Measurements from ENCODE around the gene KCNC3.

The KCNC3 gene

DNA sequence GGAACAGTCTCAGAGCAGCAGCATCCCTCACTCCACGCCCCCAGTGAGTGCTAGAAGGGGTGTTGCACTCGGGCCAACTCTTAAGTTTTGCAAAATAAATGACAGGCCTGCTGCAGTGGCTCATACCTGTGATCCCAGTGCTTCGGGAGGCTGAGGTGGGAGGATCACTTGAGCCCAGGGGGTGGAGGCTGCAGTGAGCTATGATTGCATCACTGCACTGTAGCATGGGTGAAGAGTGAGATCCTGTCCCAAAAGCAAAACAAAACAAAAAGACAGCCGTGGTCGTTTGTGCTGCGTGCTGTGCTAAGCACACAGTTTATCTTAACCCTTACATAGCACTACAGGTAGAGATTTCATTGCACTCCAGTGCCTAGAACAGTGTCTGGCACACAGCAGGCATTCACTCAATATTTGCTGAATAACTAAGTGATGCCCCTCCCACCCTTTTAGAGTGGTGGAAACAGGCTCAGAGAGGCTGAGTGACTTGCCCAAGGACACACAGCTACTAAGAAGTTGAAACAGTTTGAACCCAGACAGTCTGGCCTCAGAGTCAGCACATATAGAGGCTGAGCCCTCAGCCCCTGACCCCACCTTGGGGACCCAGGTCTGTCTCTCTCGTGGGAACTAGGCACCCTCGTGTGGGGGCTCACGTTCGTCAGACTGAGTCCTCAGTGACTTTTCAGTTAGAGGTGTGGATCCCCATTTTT is 18.3 kb downstream of the KCNC3 start:
- in situ Hi-C loops (cut with MboI; ENCODE audit: low sequenced_read_pairs, unreplicated experiment), result no loop called here
- DNase-seq (ENCODE audit: low spot score), result no peak
- TF ChIP-seq, protein P1, sequence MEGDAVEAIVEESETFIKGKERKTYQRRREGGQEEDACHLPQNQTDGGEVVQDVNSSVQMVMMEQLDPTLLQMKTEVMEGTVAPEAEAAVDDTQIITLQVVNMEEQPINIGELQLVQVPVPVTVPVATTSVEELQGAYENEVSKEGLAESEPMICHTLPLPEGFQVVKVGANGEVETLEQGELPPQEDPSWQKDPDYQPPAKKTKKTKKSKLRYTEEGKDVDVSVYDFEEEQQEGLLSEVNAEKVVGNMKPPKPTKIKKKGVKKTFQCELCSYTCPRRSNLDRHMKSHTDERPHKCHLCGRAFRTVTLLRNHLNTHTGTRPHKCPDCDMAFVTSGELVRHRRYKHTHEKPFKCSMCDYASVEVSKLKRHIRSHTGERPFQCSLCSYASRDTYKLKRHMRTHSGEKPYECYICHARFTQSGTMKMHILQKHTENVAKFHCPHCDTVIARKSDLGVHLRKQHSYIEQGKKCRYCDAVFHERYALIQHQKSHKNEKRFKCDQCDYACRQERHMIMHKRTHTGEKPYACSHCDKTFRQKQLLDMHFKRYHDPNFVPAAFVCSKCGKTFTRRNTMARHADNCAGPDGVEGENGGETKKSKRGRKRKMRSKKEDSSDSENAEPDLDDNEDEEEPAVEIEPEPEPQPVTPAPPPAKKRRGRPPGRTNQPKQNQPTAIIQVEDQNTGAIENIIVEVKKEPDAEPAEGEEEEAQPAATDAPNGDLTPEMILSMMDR (IDR thresholded peaks at IDR 0.05; ENCODE audit: borderline replicate concordance, control extremely low read depth, extremely low read depth, insufficient read depth, missing control alignments), result no peak

DNA sequence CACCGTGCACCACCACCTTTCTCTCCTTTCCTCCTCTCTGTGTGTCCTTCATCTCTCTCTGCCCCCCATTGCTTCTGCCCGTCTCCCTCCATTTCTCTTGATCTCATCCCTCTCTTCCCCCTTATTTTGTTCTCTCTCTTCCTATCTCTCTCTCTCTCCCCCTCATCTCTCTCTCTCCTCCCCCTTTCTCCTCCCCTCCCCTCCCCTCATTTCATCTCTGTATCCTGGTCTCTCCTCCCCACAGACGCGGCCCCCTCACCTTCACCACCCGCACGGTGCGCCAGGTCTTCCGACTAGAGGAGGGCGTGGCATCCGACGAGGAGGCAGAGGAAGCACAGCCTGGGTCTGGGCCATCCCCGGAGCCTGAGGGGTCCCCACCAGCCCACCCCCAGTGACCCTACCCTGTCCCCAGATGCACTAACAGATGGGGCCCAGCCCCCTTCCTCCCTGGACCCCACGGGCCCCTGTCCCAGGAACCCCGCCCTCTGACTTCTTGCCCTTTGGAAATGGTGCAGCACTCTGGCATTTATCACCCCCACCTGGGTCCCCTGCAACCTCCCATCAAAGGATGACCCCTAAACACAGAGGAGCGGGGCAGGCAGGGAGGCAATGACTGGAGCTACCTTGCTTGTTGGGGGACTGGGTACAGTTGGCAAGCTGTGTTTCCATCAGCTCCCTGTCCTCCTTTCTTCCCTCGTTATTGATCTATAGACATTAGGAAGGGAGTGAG is 19.6 kb downstream of the KCNC3 start:
- TF ChIP-seq, protein P1 (IDR thresholded peaks at IDR 0.05; ENCODE audit: borderline replicate concordance, control extremely low read depth, extremely low read depth, insufficient read depth, missing control alignments), result no peak

DNA sequence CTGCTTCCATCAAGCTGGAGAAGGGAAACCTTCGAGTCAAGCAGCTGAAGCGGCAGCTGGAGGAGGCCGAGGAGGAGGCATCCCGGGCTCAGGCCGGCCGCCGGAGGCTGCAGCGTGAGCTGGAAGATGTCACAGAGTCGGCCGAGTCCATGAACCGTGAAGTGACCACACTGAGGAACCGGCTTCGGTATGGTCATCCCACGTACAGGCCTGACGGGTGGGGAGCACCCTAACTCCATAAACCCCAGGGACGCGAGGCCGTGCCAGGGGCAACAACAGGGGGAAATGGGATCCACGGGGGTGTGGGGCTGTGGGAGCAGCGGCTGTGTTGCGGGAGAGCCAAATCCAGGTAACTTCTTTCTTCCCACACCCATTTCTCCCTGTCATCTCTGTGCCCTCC is 20.2 kb downstream of the KCNC3 start:
- in situ Hi-C loops (cut with MboI; ENCODE audit: low sequenced_read_pairs, unreplicated experiment), result no loop called here
- TF ChIP-seq, protein P1 (IDR thresholded peaks at IDR 0.05; ENCODE audit: borderline replicate concordance, control extremely low read depth, extremely low read depth, insufficient read depth, missing control alignments), result no peak
- no peak for DNase-seq (ENCODE audit: low spot score)

More for the DNA sequence above, 19.6 kb downstream of the KCNC3 start:
- in situ Hi-C loops (cut with MboI; ENCODE audit: low sequenced_read_pairs, unreplicated experiment), result no loop called here
- DNase-seq (ENCODE audit: low spot score), result no peak

DNA sequence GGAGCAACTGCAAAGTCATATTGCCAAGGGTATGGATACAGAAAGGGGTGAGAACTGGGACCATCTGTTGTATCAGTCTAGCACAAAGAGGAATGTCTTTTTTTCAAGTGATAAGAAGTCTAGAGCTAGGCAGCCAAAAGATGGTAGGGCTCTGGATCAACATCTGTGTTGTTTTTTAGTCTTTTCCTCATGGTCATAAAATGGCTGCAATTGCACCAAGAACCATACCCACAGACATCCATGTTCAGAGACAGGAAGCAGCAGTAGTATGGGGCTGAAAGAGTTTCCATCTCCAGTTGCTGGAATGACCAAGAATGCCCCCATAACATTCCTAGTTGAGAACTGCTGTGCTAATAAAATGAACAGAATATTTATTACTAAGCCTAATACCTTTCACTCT is 25.6 kb downstream of the KCNC3 start:
- in situ Hi-C loops (cut with MboI; ENCODE audit: low sequenced_read_pairs, unreplicated experiment), result no loop called here
- TF ChIP-seq, protein P1 (IDR thresholded peaks at IDR 0.05; ENCODE audit: borderline replicate concordance, control extremely low read depth, extremely low read depth, insufficient read depth, missing control alignments), result no peak
- DNase-seq (ENCODE audit: low spot score), result no peak

DNA sequence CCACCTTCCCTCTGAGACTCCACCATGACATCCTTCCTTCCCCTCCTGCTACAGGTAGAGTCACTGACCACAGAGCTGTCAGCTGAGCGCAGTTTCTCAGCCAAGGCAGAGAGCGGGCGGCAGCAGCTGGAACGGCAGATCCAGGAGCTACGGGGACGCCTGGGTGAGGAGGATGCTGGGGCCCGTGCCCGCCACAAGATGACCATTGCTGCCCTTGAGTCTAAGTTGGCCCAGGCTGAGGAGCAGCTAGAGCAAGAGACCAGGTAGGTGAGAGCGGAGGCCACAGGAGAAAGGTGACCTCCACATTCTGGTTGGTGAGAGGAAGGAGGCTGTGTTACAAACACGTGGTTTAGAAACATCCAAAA is 27.6 kb downstream of the KCNC3 start:
- TF ChIP-seq, protein P1 (IDR thresholded peaks at IDR 0.05; ENCODE audit: borderline replicate concordance, control extremely low read depth, extremely low read depth, insufficient read depth, missing control alignments), result no peak
- no peak for DNase-seq (ENCODE audit: low spot score)
- in situ Hi-C loops (cut with MboI; ENCODE audit: low sequenced_read_pairs, unreplicated experiment), result no loop called here

DNA sequence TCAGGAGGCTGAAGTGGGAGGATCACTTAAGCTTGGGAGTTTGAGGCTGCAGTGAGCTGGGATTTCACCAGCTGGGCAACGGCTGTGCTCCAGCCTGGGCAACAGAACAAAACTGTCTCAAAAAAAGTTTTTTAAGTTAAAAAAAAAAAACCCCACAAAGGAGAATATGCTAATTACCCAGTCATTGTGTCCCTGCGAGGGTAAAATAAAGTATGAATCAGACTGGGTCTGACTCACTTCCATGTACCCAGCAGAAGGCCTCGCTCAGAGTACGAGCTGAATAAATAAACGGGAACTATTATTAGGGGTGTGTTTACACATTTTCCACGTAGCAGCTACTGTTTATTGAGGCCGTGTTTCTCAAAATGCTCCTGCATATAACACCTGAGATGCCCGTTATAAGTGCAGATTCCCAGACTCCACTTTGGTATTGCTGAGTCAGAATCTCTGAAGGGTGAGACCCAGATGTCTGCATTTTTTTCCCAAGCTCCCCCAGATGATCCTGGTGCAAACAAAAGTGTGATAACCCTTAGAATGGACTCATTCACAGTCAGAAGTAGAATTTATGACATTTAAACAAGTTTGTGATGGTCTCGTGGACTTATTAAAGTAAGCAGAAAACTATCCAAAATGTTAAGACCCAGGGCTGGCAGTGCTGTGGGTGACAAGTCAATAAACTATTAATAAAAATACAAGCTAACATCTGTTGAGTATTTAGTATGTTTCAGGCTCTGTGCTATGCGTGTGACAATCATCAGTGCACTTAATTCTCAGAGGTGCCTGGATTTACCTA is 28.2 kb downstream of the KCNC3 start:
- DNase-seq (ENCODE audit: low spot score), result no peak
- TF ChIP-seq, protein P1 (IDR thresholded peaks at IDR 0.05; ENCODE audit: borderline replicate concordance, control extremely low read depth, extremely low read depth, insufficient read depth, missing control alignments), result no peak
- in situ Hi-C loops (cut with MboI; ENCODE audit: low sequenced_read_pairs, unreplicated experiment), result no loop called here
